GM12865 (cell line): ENCODE measurements around the gene LOXL1.

Source experiments
- DNase-seq: peaks from one replicate; pipeline ENCODE4 v3.0.0; 2010; ENCODE audit warnings: low read depth
- H3K4me3 ChIP-seq: 2 replicates; pipeline ENCODE4 v1.5.1; 2011; ENCODE audit warnings: mild to moderate bottlenecking, low read depth, low read length, control low read depth
- TF ChIP-seq, protein P1 (sequence below): IDR thresholded peaks from 2 replicates; pipeline ENCODE4 v1.5.1; 2011; ENCODE audit warnings: low read length, control low read depth, low read depth, inconsistent platforms; ENCODE audit not compliant: insufficient read depth; ENCODE audit errors: missing control alignments

LOXL1 gene

DNA sequence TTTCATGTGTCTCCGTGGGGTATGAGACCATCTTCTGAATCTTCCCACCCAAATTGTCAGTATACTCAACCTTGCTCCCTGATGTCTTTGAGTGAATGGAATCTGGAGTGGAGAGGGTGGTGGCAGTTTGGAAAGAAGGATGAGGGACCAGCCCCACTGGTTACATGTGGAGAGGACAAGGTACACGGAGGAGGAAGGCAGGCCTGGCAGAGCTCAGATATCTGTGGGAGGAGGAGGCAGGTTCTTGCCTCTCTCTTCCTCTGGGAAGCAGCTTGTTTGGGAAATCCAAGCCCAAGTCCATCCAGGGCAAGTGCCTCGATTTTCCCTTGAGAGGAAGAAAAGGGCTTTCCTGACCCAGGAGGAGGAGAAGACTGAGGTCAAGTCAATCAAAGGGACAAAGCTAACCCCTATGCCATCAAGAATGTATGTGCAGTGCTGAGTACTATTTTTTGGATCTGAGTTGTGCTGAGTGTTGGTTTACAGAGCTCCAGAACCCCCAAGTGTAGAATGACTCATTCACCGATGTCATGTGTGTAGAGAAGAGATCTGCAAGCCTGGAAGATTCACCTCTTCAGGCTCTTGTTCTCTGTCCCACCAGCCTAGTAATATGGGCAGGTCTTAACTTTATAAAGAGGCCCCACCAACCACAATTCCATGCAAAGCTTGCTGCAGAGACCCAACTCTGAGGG, 19.8 kb upstream of the LOXL1 start:
- DNase-seq, result no peak

DNA sequence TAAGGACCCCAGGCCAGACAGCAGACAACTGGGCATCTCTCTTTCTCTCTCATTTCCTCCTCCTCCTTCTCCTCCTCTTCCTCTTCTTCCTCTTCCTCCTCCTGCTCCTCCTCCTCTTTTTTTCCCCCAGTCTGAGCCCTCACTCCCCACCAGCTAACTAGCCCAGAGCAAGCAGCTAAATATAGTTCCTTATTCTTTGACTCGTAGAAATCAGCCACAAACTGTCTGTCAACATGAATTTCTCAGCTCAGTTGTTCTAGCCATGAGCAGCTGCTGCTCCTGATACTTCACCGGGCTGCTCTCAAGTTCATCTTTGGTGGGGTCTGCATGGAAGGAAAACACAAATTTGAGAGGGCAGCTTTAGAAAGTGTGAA, 19.2 kb upstream of the LOXL1 start:
- no peak overlapping the region for H3K4me3 ChIP-seq
- TF ChIP-seq, protein P1, sequence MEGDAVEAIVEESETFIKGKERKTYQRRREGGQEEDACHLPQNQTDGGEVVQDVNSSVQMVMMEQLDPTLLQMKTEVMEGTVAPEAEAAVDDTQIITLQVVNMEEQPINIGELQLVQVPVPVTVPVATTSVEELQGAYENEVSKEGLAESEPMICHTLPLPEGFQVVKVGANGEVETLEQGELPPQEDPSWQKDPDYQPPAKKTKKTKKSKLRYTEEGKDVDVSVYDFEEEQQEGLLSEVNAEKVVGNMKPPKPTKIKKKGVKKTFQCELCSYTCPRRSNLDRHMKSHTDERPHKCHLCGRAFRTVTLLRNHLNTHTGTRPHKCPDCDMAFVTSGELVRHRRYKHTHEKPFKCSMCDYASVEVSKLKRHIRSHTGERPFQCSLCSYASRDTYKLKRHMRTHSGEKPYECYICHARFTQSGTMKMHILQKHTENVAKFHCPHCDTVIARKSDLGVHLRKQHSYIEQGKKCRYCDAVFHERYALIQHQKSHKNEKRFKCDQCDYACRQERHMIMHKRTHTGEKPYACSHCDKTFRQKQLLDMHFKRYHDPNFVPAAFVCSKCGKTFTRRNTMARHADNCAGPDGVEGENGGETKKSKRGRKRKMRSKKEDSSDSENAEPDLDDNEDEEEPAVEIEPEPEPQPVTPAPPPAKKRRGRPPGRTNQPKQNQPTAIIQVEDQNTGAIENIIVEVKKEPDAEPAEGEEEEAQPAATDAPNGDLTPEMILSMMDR, result no peak
- no peak for DNase-seq

More for the DNA sequence above, 19.8 kb upstream of the LOXL1 start:
- TF ChIP-seq, protein P1, result no peak
- no peak overlapping the region for H3K4me3 ChIP-seq

DNA sequence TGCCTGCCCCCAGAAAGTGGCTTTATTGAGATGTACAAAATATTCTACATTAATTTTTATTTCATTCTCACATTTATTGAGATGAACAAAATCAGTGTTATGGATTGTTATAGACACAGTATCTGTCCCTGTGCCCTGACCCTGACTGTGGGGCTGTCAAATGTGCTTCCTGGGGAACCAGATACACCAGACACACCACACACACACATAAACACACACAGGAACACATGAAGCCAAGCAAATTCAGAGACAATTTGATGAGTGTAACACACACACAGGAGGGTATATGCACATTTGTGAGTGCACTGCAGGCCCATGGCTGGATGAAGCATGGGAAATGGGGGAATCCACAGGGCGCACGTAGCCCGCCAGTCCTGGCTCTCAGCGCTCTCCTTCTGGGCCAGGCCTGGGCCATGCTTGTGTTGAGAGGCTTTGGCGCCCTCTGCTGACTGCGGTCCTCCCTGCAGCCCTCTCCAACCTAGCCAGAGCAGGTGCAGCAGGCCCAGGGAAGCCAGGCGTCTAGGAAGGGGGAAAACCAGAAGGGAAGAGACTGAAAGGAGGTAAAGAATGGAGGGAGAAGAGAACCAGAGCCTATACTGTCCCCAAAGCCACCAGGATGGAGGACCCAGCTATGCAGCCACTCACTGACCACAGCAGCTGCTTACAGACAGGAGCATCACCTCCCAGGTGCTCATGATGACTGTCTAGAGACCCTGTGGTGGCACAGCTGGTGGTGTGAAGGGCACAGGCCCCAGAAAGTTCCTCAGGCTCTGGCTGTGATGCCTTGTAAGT, 18.0 kb upstream of the LOXL1 start:
- TF ChIP-seq, protein P1, result peak; percentile 99
- DNase-seq, result peak; percentile 74

DNA sequence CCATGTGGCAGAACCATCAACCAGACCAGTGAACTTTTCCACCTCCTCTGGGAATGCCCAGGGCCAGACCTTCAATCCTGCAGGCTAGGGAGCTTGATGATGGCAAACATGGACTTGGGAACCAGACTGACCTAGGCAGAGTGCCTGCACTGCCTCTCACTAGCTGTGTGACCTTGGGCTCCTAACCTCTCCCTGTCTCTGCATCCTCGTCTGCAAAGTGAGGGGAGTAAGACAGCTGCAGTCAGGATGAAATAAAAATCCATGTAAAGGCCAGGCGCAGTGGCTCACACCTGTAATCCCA, 17.5 kb upstream of the LOXL1 start:
- DNase-seq, result no peak
- no peak overlapping the region for H3K4me3 ChIP-seq
- TF ChIP-seq, protein P1, result no peak

More for the DNA sequence above, 18.0 kb upstream of the LOXL1 start:
- H3K4me3 ChIP-seq, result no peak overlapping the region

DNA sequence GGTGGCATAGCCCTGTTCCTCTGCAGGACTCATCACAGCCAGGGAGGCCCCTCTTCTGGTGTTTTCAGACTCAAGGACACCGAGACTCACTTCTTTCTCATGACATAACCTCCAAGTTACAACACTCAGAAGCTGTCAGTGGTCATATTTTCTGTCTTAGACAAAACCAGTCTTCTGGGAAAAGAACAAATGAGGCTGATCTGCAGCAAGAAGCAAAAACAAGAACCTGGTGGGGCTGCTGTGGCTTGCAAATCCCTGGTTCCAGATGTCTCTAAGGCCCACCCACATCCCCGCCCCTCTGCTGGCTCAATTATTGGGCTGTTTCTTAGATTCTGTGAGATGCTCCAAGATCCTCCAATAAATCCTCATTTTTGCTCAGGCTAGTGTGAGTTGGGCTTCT, 16.6 kb upstream of the LOXL1 start:
- H3K4me3 ChIP-seq, result no peak overlapping the region
- no peak for DNase-seq
- TF ChIP-seq, protein P1, result no peak

DNA sequence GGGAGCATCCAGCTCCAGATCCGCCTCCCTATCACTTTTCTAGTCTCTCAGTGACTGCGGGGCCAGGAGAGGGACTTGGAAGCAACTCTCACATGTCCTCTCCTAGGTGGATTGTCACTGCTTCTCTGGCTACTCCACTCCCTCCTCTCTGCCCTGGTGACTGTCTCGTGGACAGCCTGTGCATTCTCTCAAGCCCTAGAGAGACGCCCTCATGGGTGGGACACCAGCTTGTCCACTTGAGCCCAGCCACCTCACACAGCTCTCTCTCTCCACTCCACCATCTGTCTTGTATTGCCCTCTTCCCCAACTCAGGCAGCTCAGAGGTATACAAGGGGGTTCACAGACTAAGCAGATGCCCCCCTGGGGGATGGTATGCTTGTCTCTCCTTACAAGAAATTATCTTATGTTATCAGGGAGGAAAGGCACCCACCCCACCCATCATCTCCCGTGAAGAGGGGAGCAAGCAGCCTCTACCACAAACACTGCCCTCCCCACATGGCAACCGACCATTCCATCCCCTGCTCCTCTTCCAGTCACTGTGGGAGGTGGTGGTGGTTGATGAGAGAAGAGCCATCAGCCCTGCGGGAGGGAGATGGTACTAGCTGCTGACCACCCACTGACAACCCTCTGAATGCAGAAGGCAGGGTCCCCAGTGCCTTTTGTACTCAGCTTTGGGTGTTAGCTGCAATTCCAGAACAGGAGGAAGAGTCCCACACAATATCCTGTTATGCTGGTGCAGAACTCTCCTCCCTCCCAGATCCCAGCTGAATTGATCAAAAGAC, 15.5 kb upstream of the LOXL1 start:
- DNase-seq, result no peak
- TF ChIP-seq, protein P1, result no peak
- no peak overlapping the region for H3K4me3 ChIP-seq
